Panc1 (cell line): ENCODE results near the gene RNF208. TPM values are rescaled to one million over a fixed set of nuclear protein-coding genes. Genes with fewer than 3 reads are reported as not detected.
A peak's percentile ranks its signal among the peaks of the same experiment; 100 is the strongest.

Experiments
- ATAC-seq: fragments of 200-7000 bp; cut with Tn5 transposase; 2 replicates; pipeline ENCODE4 v1.9.1; 2020; ENCODE audit warnings: mild to moderate bottlenecking, moderate library complexity
- BruUV-seq: library from RNA; stranded (reverse); fragments of 400-500 nt; replicated peaks from 2 replicates; lab custom pipeline; 2021; lab: Mats Ljungman, UMichigan
- CTCF ChIA-PET: fragments of 300-600 bp; sonication (Branson Sonifier 250); formaldehyde crosslinking; loops from one replicate; lab custom pipeline; 2022; ENCODE audit warnings: antibody characterized with exemption; lab: Charles Lee
- POLR2A ChIA-PET: fragments of 300-600 bp; sonication (Branson Sonifier 250); formaldehyde crosslinking; loops from one replicate; lab custom pipeline; 2022; ENCODE audit warnings: antibody characterized with exemption; lab: Charles Lee
- DNase-seq: peaks from one replicate; pipeline ENCODE4 v3.0.0-alpha.2; 2010; ENCODE audit warnings: low read depth, low spot score
- H3K27ac ChIP-seq: 2 replicates; pipeline ENCODE4 v1.5.1; 2011; ENCODE audit warnings: mild to moderate bottlenecking, low read length, inconsistent platforms
- H3K27me3 ChIP-seq: fragments of 200-500 bp; sonication (Bioruptor generic); 2 replicates; pipeline ENCODE4 v1.6.0; 2014; ENCODE audit warnings: low read length, inconsistent platforms; ENCODE audit not compliant: control insufficient read depth, insufficient read depth
- H3K36me3 ChIP-seq: fragments of 200-500 bp; sonication (Bioruptor generic); 2 replicates; pipeline ENCODE4 v1.5.1; 2014; ENCODE audit warnings: inconsistent platforms, mild to moderate bottlenecking, low read length, moderate library complexity; ENCODE audit not compliant: control insufficient read depth, insufficient read depth
- H3K4me1 ChIP-seq: 2 replicates; pipeline ENCODE4 v1.5.1; 2011; ENCODE audit warnings: inconsistent platforms, mild to moderate bottlenecking, low read length, moderate library complexity; ENCODE audit not compliant: control insufficient read depth, insufficient read depth
- H3K4me3 ChIP-seq, 2 experiments: 2 replicates each; pipeline ENCODE4 v1.5.1; 2011 to 2012; ENCODE audit warnings: low read depth in 2 of 2, low read length in 2 of 2, mild to moderate bottlenecking in 2 of 2, inconsistent platforms in 1 of 2, moderate library complexity in 1 of 2
- H3K9me3 ChIP-seq: fragments of 200-500 bp; sonication (Bioruptor generic); 2 replicates; pipeline ENCODE4 v1.5.1; 2014; ENCODE audit warnings: low read depth, mild to moderate bottlenecking, inconsistent platforms, low read length, moderate library complexity; ENCODE audit not compliant: control insufficient read depth, insufficient read depth
- CTCF ChIP-seq: fragments of 450-650 bp; IDR thresholded peaks from 2 replicates; pipeline ENCODE4 v1.5.1; 2017; ENCODE audit warnings: mild to moderate bottlenecking
- POLR2AphosphoS5 ChIP-seq: IDR thresholded peaks from 2 replicates; pipeline ENCODE4 v1.6.1; 2012; ENCODE audit warnings: mild to moderate bottlenecking, low read depth, low read length, moderate library complexity
- SIN3A ChIP-seq: IDR thresholded peaks from 2 replicates; pipeline ENCODE4 v1.6.1; 2012; ENCODE audit warnings: low read depth, mild to moderate bottlenecking, low read length, moderate library complexity, borderline replicate concordance; ENCODE audit not compliant: insufficient read depth
- TCF7L2 ChIP-seq: IDR thresholded peaks from 2 replicates; pipeline ENCODE4 v1.6.1; 2011; ENCODE audit warnings: mild to moderate bottlenecking, low read depth, low read length, inconsistent platforms
- in situ Hi-C: cut with HindIII; loops from 2 replicates; pipeline ENCODE4 v1.10.0; 2016; ENCODE audit warnings: low sequenced_read_pairs, low pct_unique_long_range_greater_than_20kb
- intact Hi-C: fragments of 100-400 bp; cut with micrococcal nuclease; formaldehyde crosslinking; loops from one replicate; pipeline ENCODE4 v1.10.0; 2022; ENCODE audit not compliant: unreplicated experiment
- total RNA-seq: library from RNA; stranded (reverse); gene quantifications from one replicate; pipeline ENCODE4 v1.2.1, GENCODE V29; 2021; ENCODE audit not compliant: unreplicated experiment
- TF ChIP-seq, protein P1 (sequence below), 2 experiments: IDR thresholded peaks; 2 replicates each; pipeline ENCODE4 v1.6.1; 2011 to 2012; ENCODE audit warnings: low read depth in 2 of 2, control low read depth in 1 of 2, low read length in 1 of 2, mild to moderate bottlenecking in 1 of 2, moderate library complexity in 1 of 2; ENCODE audit not compliant: insufficient read depth in 1 of 2

The RNF208 gene
- total RNA-seq, 1 experiment from 2014 or later = 11.5 TPM

GRCh38 chr9:137204731-137205125 lies 17.3 kb downstream of the RNF208 start:
- ChIA-PET POLR2A (no interaction called here), CTCF (no interaction called here)
- H3K27ac ChIP-seq = peak overlapping the region; percentile 78
- TF ChIP-seq, protein P1, sequence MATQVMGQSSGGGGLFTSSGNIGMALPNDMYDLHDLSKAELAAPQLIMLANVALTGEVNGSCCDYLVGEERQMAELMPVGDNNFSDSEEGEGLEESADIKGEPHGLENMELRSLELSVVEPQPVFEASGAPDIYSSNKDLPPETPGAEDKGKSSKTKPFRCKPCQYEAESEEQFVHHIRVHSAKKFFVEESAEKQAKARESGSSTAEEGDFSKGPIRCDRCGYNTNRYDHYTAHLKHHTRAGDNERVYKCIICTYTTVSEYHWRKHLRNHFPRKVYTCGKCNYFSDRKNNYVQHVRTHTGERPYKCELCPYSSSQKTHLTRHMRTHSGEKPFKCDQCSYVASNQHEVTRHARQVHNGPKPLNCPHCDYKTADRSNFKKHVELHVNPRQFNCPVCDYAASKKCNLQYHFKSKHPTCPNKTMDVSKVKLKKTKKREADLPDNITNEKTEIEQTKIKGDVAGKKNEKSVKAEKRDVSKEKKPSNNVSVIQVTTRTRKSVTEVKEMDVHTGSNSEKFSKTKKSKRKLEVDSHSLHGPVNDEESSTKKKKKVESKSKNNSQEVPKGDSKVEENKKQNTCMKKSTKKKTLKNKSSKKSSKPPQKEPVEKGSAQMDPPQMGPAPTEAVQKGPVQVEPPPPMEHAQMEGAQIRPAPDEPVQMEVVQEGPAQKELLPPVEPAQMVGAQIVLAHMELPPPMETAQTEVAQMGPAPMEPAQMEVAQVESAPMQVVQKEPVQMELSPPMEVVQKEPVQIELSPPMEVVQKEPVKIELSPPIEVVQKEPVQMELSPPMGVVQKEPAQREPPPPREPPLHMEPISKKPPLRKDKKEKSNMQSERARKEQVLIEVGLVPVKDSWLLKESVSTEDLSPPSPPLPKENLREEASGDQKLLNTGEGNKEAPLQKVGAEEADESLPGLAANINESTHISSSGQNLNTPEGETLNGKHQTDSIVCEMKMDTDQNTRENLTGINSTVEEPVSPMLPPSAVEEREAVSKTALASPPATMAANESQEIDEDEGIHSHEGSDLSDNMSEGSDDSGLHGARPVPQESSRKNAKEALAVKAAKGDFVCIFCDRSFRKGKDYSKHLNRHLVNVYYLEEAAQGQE (IDR thresholded peaks at IDR 0.05; ENCODE audit: insufficient read depth in 1 of 2, low read depth in 2 of 2, low read length in 1 of 2) = no peak
- TF ChIP-seq TCF7L2 (no peak), CTCF (no peak), POLR2AphosphoS5 (no peak), SIN3A (no peak)
- no peaks in the 10 kb centered on the region for H3K9me3 ChIP-seq
- ATAC-seq = no peak
- H3K4me1 ChIP-seq = peaks cover 22% of the 10 kb centered on the region
- DNase-seq = no peak
- peak overlapping the region; percentile 84 to 90 for H3K4me3 ChIP-seq
- peaks cover 2% of the 10 kb centered on the region; the same call in 1 of the 2 replicates for H3K36me3 ChIP-seq
- intact Hi-C loops = no loop called here
- no peaks in the 10 kb centered on the region for H3K27me3 ChIP-seq
- no TSS peak for BruUV-seq
- in situ Hi-C loops = no loop called here

DNA sequence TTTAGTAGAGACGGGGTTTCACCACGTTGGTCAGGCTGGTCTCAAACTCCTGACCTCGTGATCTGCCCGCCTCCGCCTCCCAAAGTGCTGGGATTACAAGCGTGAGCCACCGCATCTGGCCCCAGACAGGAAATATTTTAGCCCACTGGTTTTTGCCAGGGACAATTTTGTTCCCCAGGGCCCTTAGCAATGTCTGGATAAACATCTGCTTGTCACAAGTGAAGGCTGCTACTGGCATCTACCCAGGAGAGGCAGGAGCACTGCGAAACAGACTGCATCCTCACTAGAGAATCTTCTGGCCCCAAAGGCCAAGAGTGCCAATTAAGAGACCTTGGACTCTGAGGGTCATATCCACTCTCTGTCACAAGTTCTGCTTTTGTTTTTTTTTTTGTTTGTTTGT lies 19.1 kb downstream of the RNF208 start:
- Histone ChIP-seq H3K27me3 (no peaks in the 10 kb centered on the region), H3K36me3 (peaks cover 2% of the 10 kb centered on the region; the same call in 1 of the 2 replicates), H3K9me3 (no peaks in the 10 kb centered on the region), H3K4me3 (no peak overlapping the region), H3K4me1 (peaks cover 27% of the 10 kb centered on the region), H3K27ac (no peak overlapping the region)
- DNase-seq = no peak
- CTCF ChIA-PET = interaction anchor here (0.6 to 1.0 kb wide), 3 partner anchors 14 to 871 kb away, joined by 3 to 20 read pairs (median 8); no protein-coding TSS in a partner anchor
- ATAC-seq = no peak
- in situ Hi-C loops (no loop called here), intact Hi-C loops (no loop called here)
- no TSS peak for BruUV-seq
- TF ChIP-seq, protein P1 (IDR thresholded peaks at IDR 0.05; ENCODE audit: insufficient read depth in 1 of 2, low read depth in 2 of 2, low read length in 1 of 2) = no peak
- TF ChIP-seq TCF7L2 (no peak), CTCF (no peak), SIN3A (no peak), POLR2AphosphoS5 (no peak)
- POLR2A ChIA-PET = no interaction called here
